NT2/D1 (cell line): Measurements from ENCODE around the gene CD46.
A peak's percentile ranks its signal among the peaks of the same experiment; 100 is the strongest.

Experiments
- DNase-seq: peaks from one replicate; pipeline ENCODE4 v3.0.0-alpha.2; 2011; ENCODE audit warnings: low read depth, low spot score
- H3K27me3 ChIP-seq: 2 replicates; pipeline ENCODE4 v1.6.0; 2011; ENCODE audit warnings: mild to moderate bottlenecking; ENCODE audit not compliant: insufficient read length, insufficient read depth
- H3K36me3 ChIP-seq: 2 replicates; pipeline ENCODE4 v1.6.1; 2011; ENCODE audit warnings: mild to moderate bottlenecking, low read length, mixed read lengths; ENCODE audit not compliant: insufficient read depth, insufficient read length
- H3K4me1 ChIP-seq: 2 replicates; pipeline ENCODE4 v1.5.1; 2011; ENCODE audit not compliant: insufficient read depth, insufficient read length
- H3K4me3 ChIP-seq: 2 replicates; pipeline ENCODE4 v1.5.1; 2011; ENCODE audit warnings: low read depth; ENCODE audit not compliant: insufficient read length
- H3K9ac ChIP-seq: 2 replicates; pipeline ENCODE4 v1.6.0; 2011; ENCODE audit warnings: low read depth; ENCODE audit not compliant: insufficient read length
- H3K9me3 ChIP-seq: 2 replicates; pipeline ENCODE4 v1.5.1; 2011; ENCODE audit warnings: mild to moderate bottlenecking, low read length; ENCODE audit not compliant: insufficient read depth
- SUZ12 ChIP-seq: IDR thresholded peaks from 2 replicates; pipeline ENCODE4 v1.6.1; 2011; ENCODE audit not compliant: insufficient read length, insufficient read depth; ENCODE audit errors: extremely low read depth
- YY1 ChIP-seq: IDR thresholded peaks from 2 replicates; pipeline ENCODE4 v1.6.1; 2011; ENCODE audit not compliant: insufficient read length, insufficient read depth
- ZNF274 ChIP-seq: IDR thresholded peaks from 2 replicates; pipeline ENCODE4 v1.6.1; 2011; ENCODE audit warnings: mild to moderate bottlenecking, low read depth, low read length

The CD46 gene

GRCh38 chr1:207797229-207797973 lies 45.5 kb downstream of the CD46 start:
- Histone ChIP-seq H3K4me3 (no peak overlapping the region), H3K27me3 (no peaks in the 10 kb centered on the region), H3K9ac (no peak overlapping the region), H3K36me3 (peaks cover 29% of the 10 kb centered on the region), H3K4me1 (no peaks in the 10 kb centered on the region), H3K9me3 (no peaks in the 10 kb centered on the region)
- TF ChIP-seq SUZ12, result no peak
- no peak for TF ChIP-seq YY1
- no peak for TF ChIP-seq ZNF274
- peak; percentile 70 for DNase-seq

- DNase-seq, result no peak
- H3K27me3 ChIP-seq, result no peaks in the 10 kb centered on the region
These were observed 47.0 kb downstream of the CD46 start for GRCh38 chr1:207798847-207799246.

DNA sequence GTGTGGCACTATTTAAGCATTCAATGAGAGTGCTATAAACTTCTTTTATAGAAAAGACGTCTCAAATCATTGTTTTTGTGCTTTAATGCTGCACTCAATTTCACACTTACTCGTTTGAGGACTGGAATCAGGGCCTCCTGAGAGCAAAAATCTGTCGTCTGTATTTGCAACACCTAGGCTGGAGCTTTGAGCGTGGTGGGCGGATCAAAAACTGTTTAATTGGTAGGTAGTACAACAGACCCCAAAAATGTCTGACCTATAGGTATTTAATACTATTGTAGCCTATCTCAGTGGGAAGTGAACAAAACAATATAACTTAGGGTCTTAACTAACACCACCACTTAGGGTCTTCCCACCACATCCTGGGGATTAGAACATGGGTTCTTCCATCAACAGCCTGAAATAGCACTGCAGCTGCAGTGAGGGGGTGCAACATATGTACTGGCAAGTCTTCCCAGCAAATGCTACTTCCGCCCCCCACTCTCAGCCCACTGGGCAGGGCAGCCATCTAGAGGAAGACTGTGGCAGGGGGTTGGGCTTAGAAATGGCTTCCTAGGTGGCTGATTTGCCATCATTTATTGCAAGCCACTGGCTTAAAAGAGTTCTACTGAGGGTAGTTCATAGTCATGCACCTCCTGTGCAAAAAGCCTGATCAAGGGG lies 48.3 kb downstream of the CD46 start:
- no peak for DNase-seq
- Histone ChIP-seq H3K9me3 (no peaks in the 10 kb centered on the region), H3K36me3 (peaks cover 11% of the 10 kb centered on the region), H3K27me3 (no peaks in the 10 kb centered on the region), H3K4me1 (peaks cover 3% of the 10 kb centered on the region), H3K4me3 (no peak overlapping the region), H3K9ac (no peak overlapping the region)
- no peak for TF ChIP-seq SUZ12
- no peak for TF ChIP-seq ZNF274
- TF ChIP-seq YY1, result no peak

More at GRCh38 chr1:207798847-207799246, 47.0 kb downstream of the CD46 start:
- no peak overlapping the region for H3K9ac ChIP-seq
- no peak overlapping the region for H3K4me3 ChIP-seq
- TF ChIP-seq ZNF274 (no peak), YY1 (no peak), SUZ12 (no peak)
- H3K4me1 ChIP-seq, result no peaks in the 10 kb centered on the region
- no peaks in the 10 kb centered on the region for H3K9me3 ChIP-seq
- peaks cover 22% of the 10 kb centered on the region for H3K36me3 ChIP-seq

DNA sequence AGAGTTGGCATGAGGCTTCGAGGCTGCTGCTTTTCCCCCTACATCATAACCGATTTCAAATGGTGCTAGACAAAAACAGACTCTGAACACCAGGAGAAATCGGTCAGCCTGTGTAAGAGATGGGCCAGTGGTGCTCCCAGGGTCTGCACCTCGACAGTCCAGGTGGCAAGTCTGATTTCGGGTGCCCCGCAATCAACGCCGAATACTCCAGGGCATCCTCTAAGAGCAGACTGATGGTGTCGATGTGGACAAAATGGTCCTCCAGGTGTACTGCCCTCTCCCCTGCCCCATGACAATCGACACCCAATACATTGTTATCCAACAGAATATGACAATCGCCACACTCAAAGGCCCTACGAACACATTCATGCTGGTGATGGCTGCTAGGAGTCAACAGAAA lies 50.0 kb downstream of the CD46 start:
- Histone ChIP-seq H3K4me1 (peaks cover 5% of the 10 kb centered on the region), H3K9ac (no peak overlapping the region), H3K36me3 (peaks cover 5% of the 10 kb centered on the region), H3K27me3 (no peaks in the 10 kb centered on the region), H3K4me3 (no peak overlapping the region), H3K9me3 (no peaks in the 10 kb centered on the region)
- no peak for DNase-seq
- TF ChIP-seq ZNF274, result no peak
- no peak for TF ChIP-seq SUZ12
- TF ChIP-seq YY1, result no peak

- Histone ChIP-seq H3K36me3 (peaks cover 10% of the 10 kb centered on the region), H3K4me1 (peaks cover 5% of the 10 kb centered on the region), H3K9ac (no peak overlapping the region), H3K4me3 (no peak overlapping the region), H3K9me3 (no peaks in the 10 kb centered on the region), H3K27me3 (no peaks in the 10 kb centered on the region)
- TF ChIP-seq YY1 (no peak), ZNF274 (no peak), SUZ12 (no peak)
- no peak for DNase-seq
These were observed 51.8 kb downstream of the CD46 start for GRCh38 chr1:207803678-207804077.

- H3K4me1 ChIP-seq, result peaks cover 5% of the 10 kb centered on the region
- no peaks in the 10 kb centered on the region for H3K9me3 ChIP-seq
- TF ChIP-seq SUZ12 (no peak), ZNF274 (no peak), YY1 (no peak)
- no peaks in the 10 kb centered on the region for H3K27me3 ChIP-seq
- H3K36me3 ChIP-seq, result peaks cover 13% of the 10 kb centered on the region
- no peak overlapping the region for H3K9ac ChIP-seq
- DNase-seq, result no peak
- no peak overlapping the region for H3K4me3 ChIP-seq
These were observed 53.0 kb downstream of the CD46 start for GRCh38 chr1:207804721-207805468.

- no peaks in the 10 kb centered on the region for H3K27me3 ChIP-seq
- no peaks in the 10 kb centered on the region for H3K9me3 ChIP-seq
- no peak for TF ChIP-seq SUZ12
- TF ChIP-seq YY1, result no peak
- no peak for TF ChIP-seq ZNF274
- no peak overlapping the region for H3K4me3 ChIP-seq
- no peak overlapping the region for H3K9ac ChIP-seq
- H3K4me1 ChIP-seq, result peaks cover 5% of the 10 kb centered on the region
- H3K36me3 ChIP-seq, result peaks cover 13% of the 10 kb centered on the region
- no peak for DNase-seq
These were observed 54.1 kb downstream of the CD46 start for GRCh38 chr1:207805841-207806421.
